HG03175 (cell line): ENCODE results near the gene PLXNB2.
"Not testable (repeated sequence)": the region's sequence is repeated elsewhere in the genome, so short reads cannot be mapped to it uniquely, and the experiment has no call there.

ENCODE experiments used
- ATAC-seq: cut with Tn5 transposase; IDR thresholded peaks from one replicate; pipeline ENCODE4 v1.9.1; 2021; ENCODE audit warnings: mild to moderate bottlenecking, moderate library complexity; ENCODE audit not compliant: unreplicated experiment

The PLXNB2 gene

GRCh38 chr22:50281957-50282356 lies 25.5 kb downstream of the PLXNB2 start:
- no peak for ATAC-seq

DNA sequence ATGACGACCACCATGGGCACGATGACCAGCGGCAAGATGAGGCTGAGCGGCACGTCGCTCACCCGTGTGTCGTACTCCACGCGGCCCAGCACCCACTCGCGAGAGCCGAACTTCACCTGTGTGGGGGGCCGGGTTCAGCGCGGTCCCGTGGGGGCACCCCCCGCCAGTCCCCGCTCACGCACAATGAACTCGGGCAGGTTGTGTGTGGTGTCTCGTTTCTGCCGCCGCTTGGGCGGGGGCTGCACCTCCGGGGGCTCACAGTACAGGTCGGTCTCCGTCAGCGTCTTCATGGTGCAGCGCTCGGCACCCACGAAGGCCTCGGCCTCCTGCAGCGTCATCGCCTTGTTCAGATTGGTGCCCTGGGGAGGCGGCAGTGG lies 26.1 kb downstream of the PLXNB2 start:
- no peak for ATAC-seq

GRCh38 chr22:50280708-50281383 lies 26.6 kb downstream of the PLXNB2 start:
- ATAC-seq: no peak

GRCh38 chr22:50280022-50280707 lies 27.3 kb downstream of the PLXNB2 start:
- no peak for ATAC-seq

GRCh38 chr22:50278956-50279619 lies 28.4 kb downstream of the PLXNB2 start:
- ATAC-seq: no peak

GRCh38 chr22:50278461-50278860 lies 29.0 kb downstream of the PLXNB2 start:
- no peak for ATAC-seq

DNA sequence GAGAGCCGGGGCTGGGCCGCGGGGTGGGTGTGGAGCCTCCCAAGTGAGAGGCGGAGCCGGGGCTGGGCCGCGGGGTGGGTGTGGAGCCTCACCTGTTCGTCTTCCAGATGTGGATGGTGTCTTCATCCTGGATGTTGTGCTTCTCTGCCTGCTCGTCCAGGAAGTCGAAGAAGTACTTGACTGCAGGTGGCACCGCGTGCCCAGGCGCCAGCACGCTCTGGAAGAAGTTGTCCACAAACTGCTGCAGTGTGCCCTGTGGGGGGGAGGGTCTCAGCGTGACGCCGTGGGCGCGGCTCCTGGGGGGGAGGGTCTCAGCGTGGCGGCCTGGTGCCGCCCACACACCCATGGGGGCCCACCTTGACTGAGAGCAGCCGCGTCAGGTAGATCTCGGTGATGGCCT lies 29.7 kb downstream of the PLXNB2 start:
- ATAC-seq: no peak

- peak; percentile 66 for ATAC-seq
These were observed 31.3 kb downstream of the PLXNB2 start for GRCh38 chr22:50276143-50276542.

- no peak for ATAC-seq
These were observed 32.0 kb downstream of the PLXNB2 start for GRCh38 chr22:50275181-50276055.

GRCh38 chr22:50274771-50275170 lies 32.7 kb downstream of the PLXNB2 start:
- no peak for ATAC-seq

GRCh38 chr22:50274311-50274710 lies 33.1 kb downstream of the PLXNB2 start:
- no peak for ATAC-seq

GRCh38 chr22:50273781-50274180 lies 33.7 kb downstream of the PLXNB2 start:
- not testable (repeated sequence) for ATAC-seq

GRCh38 chr22:50273352-50273751 lies 34.1 kb downstream of the PLXNB2 start:
- not testable (repeated sequence) for ATAC-seq

GRCh38 chr22:50272044-50272802 lies 35.2 kb downstream of the PLXNB2 start:
- no peak for ATAC-seq

DNA sequence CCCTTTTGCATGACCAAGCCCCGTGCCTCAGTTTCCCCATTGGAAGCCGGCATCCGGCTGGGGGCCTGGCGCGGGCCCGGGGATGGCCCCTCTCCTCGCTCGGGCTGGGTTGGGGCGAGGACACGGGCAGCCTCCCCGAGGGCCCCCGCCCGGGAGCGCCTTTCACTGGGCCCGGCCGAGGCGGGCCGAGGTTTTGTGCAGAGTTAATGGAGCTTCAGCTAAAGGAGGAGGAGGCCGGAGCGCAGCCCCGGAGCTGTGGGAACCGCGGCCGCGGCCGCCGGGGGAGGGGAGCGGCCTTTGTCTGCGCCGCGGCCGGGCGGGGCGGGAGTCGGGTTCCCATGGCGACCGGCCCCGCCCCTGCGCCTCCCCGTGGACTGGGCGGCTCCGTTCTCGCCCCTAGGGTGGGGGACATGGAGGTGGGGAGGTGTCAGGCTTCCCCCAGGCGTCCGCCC lies 35.9 kb downstream of the PLXNB2 start:
- ATAC-seq: no peak

DNA sequence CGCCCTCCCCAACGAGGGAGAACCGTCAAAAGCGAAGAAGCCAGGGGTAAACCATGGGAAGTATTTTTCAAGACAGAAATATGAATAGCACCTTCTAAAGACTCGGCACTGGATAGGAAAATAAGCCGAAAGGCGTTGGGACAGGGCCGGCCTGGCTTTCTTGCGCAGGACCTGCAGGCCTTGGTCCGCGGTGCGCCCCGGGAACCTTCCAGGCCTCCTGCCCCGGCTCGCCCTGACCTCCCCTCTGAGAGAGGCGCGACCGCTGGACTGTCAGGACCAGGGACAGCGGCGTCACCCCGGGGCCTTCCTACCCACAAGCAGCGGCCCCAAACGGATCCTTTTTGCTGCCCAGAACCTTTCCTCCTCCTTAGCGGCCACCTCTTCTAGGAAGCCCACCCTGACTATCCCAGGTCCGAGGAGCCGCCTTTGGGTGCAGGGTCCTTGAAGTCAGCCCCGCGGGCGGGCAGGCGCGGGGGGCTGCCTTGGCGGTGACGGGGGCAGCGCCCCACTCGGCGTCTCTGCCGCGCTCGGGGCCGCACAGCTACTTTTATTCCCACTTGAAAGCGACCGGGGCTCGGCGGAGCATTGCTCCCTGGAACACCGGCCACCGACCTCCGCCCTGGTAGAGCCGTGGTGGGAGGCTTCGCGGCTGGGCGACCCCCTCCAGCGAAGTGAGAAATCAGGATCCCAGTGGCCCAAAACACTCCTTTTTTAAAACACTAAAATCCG lies 36.6 kb downstream of the PLXNB2 start:
- ATAC-seq: no peak

GRCh38 chr22:50269970-50270665 lies 37.3 kb downstream of the PLXNB2 start, which contains the start of gene MAPK11:
Gene MAPK11 (minus strand): TSS chr22:50270380. CDS start chr22:50270292, 88 bp downstream.
- ATAC-seq: no peak

DNA sequence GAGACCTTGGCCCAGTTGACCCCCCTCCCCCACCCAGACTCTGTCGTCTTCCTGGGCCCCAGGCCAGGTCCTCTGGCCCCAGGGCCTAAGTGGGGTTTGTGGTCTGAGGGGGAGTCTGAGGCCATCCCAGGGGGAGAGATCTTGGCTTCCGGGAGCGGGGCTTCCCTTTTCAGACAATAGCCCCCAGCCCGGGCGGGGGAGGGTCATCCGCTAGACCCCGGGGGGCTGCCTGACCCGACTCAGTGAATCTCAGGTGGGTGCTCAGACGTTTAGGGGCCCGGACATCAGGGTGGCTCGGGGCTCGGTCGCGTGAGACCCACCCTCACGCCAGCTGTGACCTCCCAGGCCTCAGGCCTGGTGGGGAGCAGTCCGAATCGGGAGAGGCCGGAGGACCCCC lies 37.9 kb downstream of the PLXNB2 start:
- ATAC-seq: no peak

DNA sequence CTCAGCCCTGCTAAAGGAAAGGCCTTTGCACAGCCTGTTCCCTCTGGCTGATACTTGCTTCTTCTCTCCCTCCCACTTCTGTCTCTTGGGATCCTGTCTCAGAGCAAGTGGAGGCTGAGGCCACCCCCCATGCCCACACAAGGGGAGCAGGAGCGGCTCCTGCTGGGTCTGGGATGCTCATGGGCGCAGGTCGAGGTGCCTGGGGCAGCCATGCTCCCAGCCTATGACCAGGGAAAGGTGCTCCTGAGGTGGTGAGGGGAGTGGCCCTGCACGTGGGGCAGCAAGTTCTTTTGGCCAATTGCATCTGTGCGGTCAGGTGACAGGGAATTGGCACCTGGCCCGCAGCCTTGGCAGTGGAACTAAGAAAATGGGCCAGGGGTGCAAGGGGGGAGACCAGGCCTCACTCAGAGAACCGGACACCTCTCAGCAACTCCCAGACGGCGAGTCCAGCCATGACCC lies 38.8 kb downstream of the PLXNB2 start:
- no peak for ATAC-seq
